Karpas-422 (cell line): Measurements from ENCODE around the gene PDE2A. TPM values are rescaled to one million over a fixed set of nuclear protein-coding genes. Genes with fewer than 3 reads are reported as not detected.

Source experiments
- DNase-seq: peaks from one replicate; pipeline ENCODE4 v3.0.0-alpha.2; 2015
- H2AFZ ChIP-seq: fragments of 200-600 bp; sonication (generic); 2 replicates; pipeline ENCODE4 v1.6.1; 2014; ENCODE audit warnings: antibody characterized with exemption, low read length, mixed read lengths
- H3K27ac ChIP-seq: fragments of 200-600 bp; sonication (generic); 2 replicates; pipeline ENCODE4 v1.5.1; 2014; ENCODE audit warnings: mild to moderate bottlenecking, low read length, moderate library complexity
- H3K27me3 ChIP-seq: fragments of 200-600 bp; sonication (generic); 2 replicates; pipeline ENCODE4 v1.6.1; 2014; ENCODE audit warnings: low read length, mixed read lengths
- H3K36me3 ChIP-seq: fragments of 200-600 bp; sonication (generic); 2 replicates; pipeline ENCODE4 v1.6.1; 2014; ENCODE audit warnings: low read length, mixed read lengths; ENCODE audit not compliant: insufficient read depth
- H3K4me1 ChIP-seq: fragments of 200-600 bp; sonication (generic); 2 replicates; pipeline ENCODE4 v1.6.1; 2014; ENCODE audit warnings: mild to moderate bottlenecking, low read length, mixed read lengths
- H3K4me2 ChIP-seq: fragments of 200-600 bp; sonication (generic); 2 replicates; pipeline ENCODE4 v1.6.1; 2014; ENCODE audit warnings: low read length, low read depth, mild to moderate bottlenecking; ENCODE audit not compliant: poor library complexity, severe bottlenecking
- H3K4me3 ChIP-seq: fragments of 200-600 bp; sonication (generic); 2 replicates; pipeline ENCODE4 v1.5.1; 2014; ENCODE audit warnings: mild to moderate bottlenecking, antibody characterized with exemption, low read length, mixed read lengths
- H3K79me2 ChIP-seq: fragments of 200-600 bp; sonication (generic); 2 replicates; pipeline ENCODE4 v1.6.1; 2014; ENCODE audit warnings: mild to moderate bottlenecking, low read length, mixed read lengths
- H3K9ac ChIP-seq: fragments of 200-600 bp; sonication (generic); 2 replicates; pipeline ENCODE4 v1.6.0; 2014; ENCODE audit warnings: low read length
- H3K9me2 ChIP-seq: fragments of 200-600 bp; sonication (generic), shearing (Covaris generic); replicated peaks from 2 replicates; pipeline ENCODE4 v1.6.0; 2014; ENCODE audit warnings: mild to moderate bottlenecking, low read length, moderate library complexity; ENCODE audit not compliant: insufficient read depth
- H3K9me3 ChIP-seq: fragments of 300-700, 200-600 bp; sonication (generic); 2 replicates; pipeline ENCODE4 v1.6.1; 2014; ENCODE audit warnings: low read length, mixed read lengths
- H4K20me1 ChIP-seq: fragments of 200-600 bp; sonication (generic); 2 replicates; pipeline ENCODE4 v1.6.1; 2014; ENCODE audit warnings: mild to moderate bottlenecking, antibody characterized with exemption, low read length, low read depth; ENCODE audit not compliant: insufficient read depth
- small RNA-seq: library from RNA; depleted of rRNA; stranded (forward); fragments of <200 nt; gene quantifications from one replicate; pipeline ENCODE3, GENCODE V24; 2014
- total RNA-seq: library from RNA; depleted of rRNA; stranded (reverse); fragments of >200 nt; shearing (Covaris generic); gene quantifications from 2 replicates; pipeline ENCODE4 v1.2.3, GENCODE V29; 2014; ENCODE audit warnings: low replicate concordance; rRNA removed

The PDE2A gene
- total RNA-seq, 1 experiment from 2014 or later: 1.8 TPM

GRCh38 chr11:72529068-72529467 is 145.2 kb downstream of the PDE2A start:
- H3K4me1 ChIP-seq: no peaks in the 10 kb centered on the region
- no peak overlapping the region for H2AFZ ChIP-seq
- no peaks in the 10 kb centered on the region for H3K9me3 ChIP-seq
- H3K4me2 ChIP-seq: no peak overlapping the region
- H3K9me2 ChIP-seq: no peaks in the 10 kb centered on the region
- H4K20me1 ChIP-seq: no peaks in the 10 kb centered on the region
- no peak for DNase-seq
- H3K27me3 ChIP-seq: no peaks in the 10 kb centered on the region
- no peaks in the 10 kb centered on the region for H3K36me3 ChIP-seq
- H3K9ac ChIP-seq: no peak overlapping the region
- no peak overlapping the region for H3K27ac ChIP-seq
- no peak overlapping the region for H3K4me3 ChIP-seq
- H3K79me2 ChIP-seq: no peaks in the 10 kb centered on the region

GRCh38 chr11:72528121-72528520 is 146.1 kb downstream of the PDE2A start:
- H3K4me1 ChIP-seq: no peaks in the 10 kb centered on the region
- H3K4me2 ChIP-seq: no peak overlapping the region
- H2AFZ ChIP-seq: no peak overlapping the region
- H3K9me3 ChIP-seq: no peaks in the 10 kb centered on the region
- H3K4me3 ChIP-seq: no peak overlapping the region
- H3K9me2 ChIP-seq: no peaks in the 10 kb centered on the region
- H3K9ac ChIP-seq: no peak overlapping the region
- H3K27me3 ChIP-seq: no peaks in the 10 kb centered on the region
- no peak for DNase-seq
- no peaks in the 10 kb centered on the region for H3K36me3 ChIP-seq
- no peaks in the 10 kb centered on the region for H3K79me2 ChIP-seq
- H4K20me1 ChIP-seq: no peaks in the 10 kb centered on the region
- no peak overlapping the region for H3K27ac ChIP-seq

Small RNA genes within 50 kb of the gene (small RNA-seq; reads per million reads assigned to genes)
- gene MIR139: 0.91 reads per million, percentile 27 among the genes with 10 or more reads in this experiment
- not detected for gene RNU7-105P

Other genes with a start within 250 kb of the PDE2A start
- gene CLPB, start 239.9 kb downstream of the PDE2A start, total RNA-seq: 22.2 and 33.1 TPM in 2 replicates
- 76.1 and 103 TPM in 2 replicates for gene ARAP1, start 78.0 kb upstream of the PDE2A start, total RNA-seq
- gene STARD10, start 119.6 kb upstream of the PDE2A start, total RNA-seq: 4.3 and 4.7 TPM in 2 replicates
- gene ATG16L2, start 140.0 kb upstream of the PDE2A start, total RNA-seq: 14.8 and 20.2 TPM in 2 replicates